CD4-positive, alpha-beta T cell treated with Interleukin-4 for 4 hours (primary cell): ENCODE data around the gene ARHGAP33.
"Not testable (repeated sequence)": the region's sequence is repeated elsewhere in the genome, so short reads cannot be mapped to it uniquely, and the experiment has no call there.

Experiments used
- DNase-seq: peaks from one replicate; pipeline ENCODE4 v3.0.0-alpha.2; 2020

Gene ARHGAP33

GRCh38 chr19:35755550-35756376 lies 19.6 kb upstream of the ARHGAP33 start:
- DNase-seq, result peak; percentile 42

GRCh38 chr19:35756377-35757230 lies 18.8 kb upstream of the ARHGAP33 start, which contains the start of gene HSPB6:
Gene HSPB6 (minus strand): TSS chr19:35757029. CDS start chr19:35757008, 21 bp downstream.
- no peak for DNase-seq

GRCh38 chr19:35757231-35757748 lies 18.1 kb upstream of the ARHGAP33 start:
- no peak for DNase-seq

DNA sequence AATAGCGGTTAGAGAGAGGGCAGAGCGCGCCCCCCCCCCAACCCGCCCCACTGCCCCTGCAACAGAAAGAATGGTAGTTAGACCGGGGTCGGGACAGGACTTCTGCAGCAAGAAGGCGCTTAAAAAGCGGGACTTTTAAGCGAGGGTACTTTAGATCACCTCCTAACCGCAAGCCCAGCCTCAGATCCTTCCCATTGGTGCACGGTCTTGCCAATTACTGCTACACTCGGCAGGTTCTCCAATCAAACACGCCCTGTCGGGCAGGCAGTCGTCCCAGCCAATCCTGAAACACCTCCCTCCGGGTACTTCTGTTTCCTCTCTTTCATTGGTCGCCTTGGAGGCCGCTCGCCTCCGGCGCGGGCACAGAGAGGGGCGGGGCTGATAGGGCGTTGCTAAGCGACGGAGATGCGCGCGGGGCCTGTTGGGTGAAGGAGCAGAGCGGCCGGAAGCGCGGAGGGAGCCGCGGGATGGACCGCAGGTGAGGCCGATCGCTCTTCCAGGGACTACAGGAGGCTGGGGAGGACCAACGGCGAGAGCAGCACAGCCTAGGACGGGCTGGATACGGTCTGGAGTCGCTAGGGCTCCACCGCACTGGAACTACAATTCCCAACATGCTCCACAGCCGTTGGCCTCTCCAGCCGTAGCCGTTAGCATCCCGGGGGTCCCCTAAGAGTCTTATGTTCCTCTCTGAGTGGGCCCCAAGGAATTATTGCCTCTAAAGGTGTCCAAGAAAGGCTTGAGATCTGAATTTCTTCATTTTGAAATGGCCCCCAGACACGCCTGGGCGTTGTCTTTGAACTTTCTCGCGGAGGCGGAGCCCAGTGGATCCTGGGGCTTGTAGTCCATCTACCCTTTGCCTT lies 17.4 kb upstream of the ARHGAP33 start, which contains the start of gene PROSER3:
TSS of gene PROSER3 (plus strand) at position 428 of the 860 bp plus-strand sequence. CDS start at position 468, 40 bp downstream.
- DNase-seq, result peak; percentile 100

GRCh38 chr19:35759697-35760096 lies 15.7 kb upstream of the ARHGAP33 start:
- no peak for DNase-seq

DNA sequence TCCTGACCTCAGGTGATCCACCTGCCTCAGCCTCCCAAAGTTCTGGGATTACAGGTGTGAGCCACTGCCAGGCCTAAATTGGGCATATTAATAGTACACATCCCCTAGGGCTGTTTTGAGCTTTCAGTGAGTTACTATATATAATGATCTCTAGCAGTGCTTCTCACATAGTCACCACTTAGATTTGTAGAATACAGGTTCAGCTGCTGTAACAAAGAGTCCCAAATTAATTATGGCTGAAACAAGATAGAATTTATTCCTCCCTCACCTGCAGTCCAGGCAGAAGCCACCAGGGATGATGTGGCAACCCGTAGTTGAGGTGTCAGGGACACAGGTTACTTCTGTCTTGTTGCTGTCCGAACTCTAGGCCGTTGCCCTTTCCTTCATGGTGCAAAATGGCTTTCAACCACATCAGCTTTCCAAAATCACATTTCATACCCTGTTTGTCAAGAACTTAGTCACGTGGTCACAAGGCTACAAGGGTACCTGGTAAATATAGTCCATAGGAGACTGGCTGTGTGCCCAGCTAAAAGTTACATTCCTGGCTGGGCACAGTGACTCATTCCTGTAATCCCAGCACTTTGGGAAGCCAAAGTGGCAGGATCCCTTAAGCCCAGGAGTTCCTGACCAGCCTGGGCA lies 14.5 kb upstream of the ARHGAP33 start:
- DNase-seq, result no peak

DNA sequence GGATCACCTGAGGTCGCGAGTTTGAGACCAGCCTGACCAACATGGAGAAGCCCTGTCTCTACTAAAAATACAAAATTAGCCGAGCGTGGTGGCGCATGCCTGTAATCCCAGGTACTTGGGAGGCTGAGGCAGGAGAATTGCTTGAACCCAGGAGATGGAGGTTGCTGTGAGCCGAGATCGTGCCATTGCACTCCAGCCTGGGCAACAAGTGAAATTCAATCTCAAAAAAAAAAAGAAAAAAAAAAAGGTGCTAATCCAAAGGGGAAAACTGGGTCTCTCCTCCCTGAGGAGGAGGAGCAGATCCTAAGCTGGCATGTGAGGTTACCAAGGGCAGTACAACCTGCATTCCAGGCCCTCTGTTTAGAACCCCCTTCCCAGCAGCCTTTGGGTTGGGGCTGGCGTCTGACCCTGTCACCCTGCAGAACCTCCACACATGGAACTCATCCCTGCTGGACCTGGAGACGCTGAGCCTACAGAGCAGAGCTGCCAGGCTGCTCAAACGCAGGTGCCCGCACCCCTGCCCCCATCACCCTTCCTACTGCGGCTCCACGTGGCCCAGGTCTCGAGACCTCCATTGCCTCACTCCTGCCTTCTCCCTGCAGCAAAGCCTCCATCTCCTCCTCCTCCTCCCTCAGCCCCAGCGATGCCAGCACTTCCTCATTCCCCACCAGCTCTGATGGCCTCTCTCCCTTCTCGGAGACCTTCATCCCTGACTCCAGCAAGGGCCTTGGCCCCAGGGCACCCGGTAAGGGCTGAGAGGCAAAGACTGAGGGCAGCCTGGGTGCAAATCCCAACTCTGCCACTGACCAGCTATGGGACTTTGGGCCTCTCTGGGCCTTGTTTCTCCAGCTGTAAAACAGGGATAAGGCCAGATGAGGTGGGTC lies 10.7 kb upstream of the ARHGAP33 start:
- no peak for DNase-seq

DNA sequence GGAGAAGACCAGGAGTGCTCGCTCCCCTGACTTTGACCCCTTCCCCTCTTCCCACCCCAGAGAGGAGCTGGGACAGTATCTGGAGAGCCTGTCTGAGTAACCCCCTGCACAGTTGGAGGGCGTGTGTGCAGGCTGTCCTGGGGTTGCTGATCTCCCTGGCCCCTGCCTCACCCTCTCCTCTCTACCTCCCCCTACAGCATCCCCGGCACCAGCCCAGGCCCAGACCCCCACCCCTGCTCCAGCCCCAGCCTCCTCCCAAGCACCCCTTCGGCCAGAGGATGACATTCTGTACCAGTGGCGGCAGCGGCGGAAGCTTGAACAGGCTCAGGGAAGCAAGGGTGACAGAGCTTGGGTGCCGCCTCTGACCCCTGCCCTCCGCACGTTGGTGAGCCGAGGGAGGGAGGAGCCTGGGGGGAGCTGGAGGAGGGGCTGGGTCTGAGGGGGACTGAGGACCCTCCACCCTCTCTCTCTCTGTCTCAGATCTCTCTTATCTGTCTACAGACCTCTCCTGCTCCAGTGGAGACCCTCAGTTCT lies 8.7 kb upstream of the ARHGAP33 start:
- no peak for DNase-seq

DNA sequence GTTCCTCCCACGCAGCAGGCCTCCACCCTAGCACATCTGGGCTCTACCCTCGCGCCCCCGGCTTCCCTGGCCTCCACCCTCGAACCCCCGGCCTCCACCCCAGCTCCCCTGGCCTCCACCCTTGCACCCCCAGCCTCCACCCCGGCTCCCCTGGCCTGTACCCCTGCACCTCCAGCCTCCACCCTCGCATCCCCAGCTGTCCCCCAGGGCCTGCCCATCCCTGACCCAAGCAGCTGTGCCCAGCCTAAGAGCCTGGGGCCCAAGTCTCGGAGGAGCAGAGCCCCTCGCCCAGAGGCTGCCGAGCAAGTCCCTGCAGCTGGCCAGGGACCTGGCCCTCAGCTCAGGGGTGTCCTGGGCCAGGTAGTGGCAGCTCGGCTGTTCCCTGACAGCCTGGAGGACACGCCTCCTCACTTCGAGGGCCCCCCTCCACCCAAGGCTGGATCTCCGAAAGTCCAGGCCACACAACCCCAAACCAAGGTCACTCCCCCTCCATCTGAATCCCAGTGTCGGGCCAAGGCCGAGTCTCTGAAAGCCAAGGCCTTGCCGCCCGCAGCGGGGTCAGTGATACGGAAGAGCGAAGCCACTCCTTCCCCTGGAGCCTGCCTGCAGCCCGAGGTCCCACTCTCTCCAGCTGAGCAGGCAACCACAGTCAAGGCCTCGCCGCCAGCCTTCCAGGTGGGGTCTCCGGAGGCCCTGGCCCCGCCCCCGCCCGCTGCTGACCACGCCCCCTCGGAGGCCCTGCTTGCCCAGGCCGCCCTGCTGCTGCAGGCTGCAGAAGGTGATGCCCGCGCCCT lies 7.9 kb upstream of the ARHGAP33 start:
- no peak for DNase-seq

- DNase-seq, result no peak
Measured at GRCh38 chr19:35768082-35768421, 7.3 kb upstream of the ARHGAP33 start.

- DNase-seq, result not testable (repeated sequence)
Measured at GRCh38 chr19:35772362-35772761, 3.0 kb upstream of the ARHGAP33 start.

- no peak for DNase-seq
Measured at GRCh38 chr19:35773020-35773806, 2.2 kb upstream of the ARHGAP33 start.

GRCh38 chr19:35774274-35775045 lies 904 bp upstream of the ARHGAP33 start:
- no peak for DNase-seq

- DNase-seq, result no peak
Measured at GRCh38 chr19:35775046-35775297, 392 bp upstream of the ARHGAP33 start.

DNA sequence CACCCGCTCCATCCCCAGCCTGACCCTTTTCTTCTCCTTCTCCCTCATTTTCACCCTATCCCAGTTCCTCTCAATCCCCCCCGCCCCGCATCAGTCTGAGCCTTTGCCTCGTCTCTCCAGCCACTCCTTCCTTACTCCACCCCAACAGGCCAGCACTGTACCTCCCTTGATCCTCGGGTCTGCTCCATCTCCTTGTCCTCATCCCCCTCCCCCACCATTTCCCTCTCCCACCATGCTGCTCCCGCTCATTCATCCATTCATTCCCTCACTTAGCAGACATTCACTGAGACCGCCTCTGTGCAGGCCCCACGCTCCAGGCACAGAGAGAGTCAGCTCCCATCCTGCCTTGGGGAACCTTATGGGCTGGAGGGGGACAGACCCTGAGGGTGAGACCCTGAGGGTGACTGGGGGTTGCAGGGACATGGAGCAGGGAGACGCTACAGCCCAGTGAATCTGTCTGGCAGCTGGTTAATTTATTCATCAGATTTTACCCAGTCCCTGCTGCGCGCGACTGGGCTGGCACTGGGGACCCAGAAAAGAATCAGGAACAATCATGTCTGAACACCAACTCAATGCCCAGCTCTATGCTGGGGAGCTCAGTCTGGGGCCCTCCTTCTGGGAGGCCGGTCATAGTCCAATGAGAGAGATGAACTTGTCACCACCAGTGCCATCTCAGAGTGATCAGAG lies 881 bp downstream of the ARHGAP33 start:
- DNase-seq, result no peak

DNA sequence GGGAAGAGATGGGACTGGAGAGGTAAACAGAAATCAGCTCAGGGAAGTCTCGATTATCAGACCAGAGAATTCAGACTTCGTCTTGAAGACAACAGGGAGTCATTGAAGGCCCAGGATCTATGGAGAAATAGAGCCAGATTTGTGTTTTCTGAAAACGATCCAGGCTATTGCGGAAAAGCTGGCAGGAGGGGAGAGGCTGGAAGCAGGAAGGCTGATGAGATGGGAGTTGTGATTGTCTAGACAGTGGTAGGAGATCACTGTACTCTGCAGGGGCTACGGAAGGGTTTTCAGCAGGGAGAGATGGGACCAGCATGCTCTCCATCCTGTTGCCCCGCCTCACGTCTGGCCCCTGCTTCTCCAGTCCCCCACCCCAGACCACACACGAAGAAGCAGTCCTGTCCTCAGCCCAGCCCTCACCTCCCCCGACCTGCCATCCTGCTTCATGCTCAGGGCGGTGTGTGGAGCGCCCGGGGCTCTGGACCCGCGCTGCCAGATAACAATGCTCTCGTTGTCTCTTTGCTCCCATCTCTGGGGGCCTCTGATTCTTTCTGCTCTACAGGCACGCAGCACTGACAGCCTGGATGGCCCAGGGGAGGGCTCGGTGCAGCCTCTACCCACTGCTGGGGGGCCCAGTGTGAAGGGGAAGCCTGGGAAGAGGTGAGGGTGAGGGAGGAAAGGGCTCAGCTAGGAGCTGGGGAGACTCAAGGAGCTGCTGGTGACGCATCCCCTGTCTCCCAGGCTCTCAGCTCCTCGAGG lies 1.9 kb downstream of the ARHGAP33 start:
- DNase-seq, result no peak

GRCh38 chr19:35777961-35778360 lies 2.6 kb downstream of the ARHGAP33 start:
- no peak for DNase-seq
